Activated CD4-positive, alpha-beta T cell treated with anti-CD3 and anti-CD28 coated beads, Interleukin-2, Interleukin-6, amounts not matched to agents 100 ng/mL and 50 ng/mL, durations not matched to agents 16 hours and 8 hours (primary cell): ENCODE measurements around the gene GRID1.
"Not testable (repeated sequence)": the region's sequence is repeated elsewhere in the genome, so short reads cannot be mapped to it uniquely, and the experiment has no call there.

Source experiments
- DNase-seq: peaks from one replicate; pipeline ENCODE4 v3.0.0-alpha.2; 2020

Gene GRID1

DNA sequence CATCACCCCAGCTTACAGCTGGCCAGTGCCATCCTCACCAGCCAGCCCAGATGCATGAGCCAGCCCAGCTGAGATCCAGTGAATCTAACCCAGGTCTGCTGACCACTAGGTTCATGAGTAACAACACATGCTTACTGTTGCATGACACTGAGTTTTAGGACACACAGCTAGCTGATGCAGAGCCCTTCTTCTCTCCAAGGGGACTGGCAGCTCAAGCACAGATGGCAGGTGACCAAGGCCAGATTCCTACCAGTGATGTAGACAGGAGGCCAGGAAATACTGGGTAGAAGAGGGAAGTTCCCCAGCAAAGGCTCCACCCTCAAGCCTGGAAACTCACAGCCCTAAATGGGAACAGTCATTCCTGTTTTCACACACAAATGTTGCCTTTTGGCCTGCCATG lies 236.6 kb downstream of the GRID1 start:
- no peak for DNase-seq

DNA sequence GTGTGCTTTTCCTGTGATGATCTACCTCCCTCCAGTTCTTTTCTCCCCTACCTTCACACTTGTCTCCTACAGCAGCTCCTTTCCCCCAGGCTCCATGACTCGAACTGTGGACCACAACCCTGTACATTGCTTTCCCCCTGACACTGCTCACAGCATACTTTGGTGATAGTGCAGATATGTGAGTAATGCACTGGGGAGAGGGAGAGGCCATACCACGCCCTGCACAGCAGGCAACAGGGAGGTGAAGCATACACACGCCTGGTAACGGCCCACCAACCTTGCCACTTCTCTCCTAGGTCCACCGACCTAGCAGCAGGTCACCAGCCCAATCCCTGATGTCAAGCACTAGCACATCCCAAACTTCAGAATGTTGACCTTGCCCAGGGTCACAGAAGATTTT lies 238.2 kb downstream of the GRID1 start:
- DNase-seq, result no peak

DNA sequence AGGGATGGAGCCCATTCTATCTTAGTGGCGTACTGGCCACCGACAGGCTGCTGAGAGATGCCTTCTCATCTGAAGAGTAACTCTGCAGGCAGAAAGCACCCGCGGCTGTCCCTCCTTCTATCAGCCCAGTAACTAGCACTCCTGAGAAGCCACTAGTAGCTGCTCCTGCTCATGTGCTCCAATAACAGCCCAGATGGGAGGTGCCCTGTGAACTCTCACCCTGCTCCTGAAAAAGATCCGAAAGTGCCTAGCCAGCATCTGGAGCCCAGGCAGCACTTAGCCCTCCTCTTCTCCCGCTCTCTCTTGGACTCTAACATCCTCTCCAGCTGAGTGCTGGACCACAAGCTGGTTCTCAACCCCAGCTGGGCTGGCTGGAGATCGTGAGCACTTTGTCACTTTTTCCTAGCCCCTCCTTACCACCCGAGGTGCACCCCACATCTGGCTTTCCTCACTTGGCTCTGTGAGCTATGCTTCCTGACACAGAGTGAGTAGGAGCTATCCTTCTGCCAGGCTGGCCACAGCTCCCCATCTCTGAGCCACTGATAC lies 239.2 kb downstream of the GRID1 start:
- no peak for DNase-seq

DNA sequence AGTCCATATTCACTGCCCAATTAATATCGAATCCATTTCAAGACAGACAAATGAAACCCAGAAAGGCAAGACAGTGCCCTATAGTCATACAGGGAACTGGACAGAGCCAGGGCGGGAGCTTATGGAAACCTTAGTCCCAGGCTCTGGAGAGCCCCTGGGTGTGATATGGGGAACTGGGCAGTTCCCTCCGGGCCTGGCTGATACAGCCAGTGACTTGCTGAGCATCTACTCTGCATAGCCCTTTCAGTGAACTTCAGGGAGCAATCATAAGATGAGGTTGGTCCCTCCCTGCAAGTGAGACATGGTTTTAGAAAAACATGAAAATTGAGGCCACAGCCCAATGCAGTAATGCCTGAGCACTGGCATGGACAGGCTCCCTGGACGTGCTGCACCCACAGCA lies 241.9 kb downstream of the GRID1 start:
- DNase-seq, result no peak

DNA sequence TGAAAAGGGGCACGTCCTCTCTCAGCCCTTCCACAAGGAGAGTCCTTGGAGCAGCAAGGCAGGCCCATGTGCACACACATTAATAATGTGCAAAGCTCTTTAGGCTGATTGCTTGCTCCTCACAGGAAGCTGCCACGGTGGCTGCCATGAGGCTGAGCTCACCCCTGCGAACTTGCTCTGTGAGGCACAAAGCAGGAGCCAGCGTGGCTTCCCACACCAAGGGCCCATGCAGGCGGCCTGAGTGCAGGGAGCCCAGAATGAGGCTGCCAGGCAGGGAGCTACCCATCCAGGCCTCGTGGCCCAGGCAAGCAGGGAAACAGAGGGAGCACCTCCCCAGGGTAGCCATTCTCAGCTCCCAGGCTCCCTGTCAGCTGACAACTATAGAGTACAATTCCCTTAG lies 242.9 kb downstream of the GRID1 start:
- DNase-seq, result no peak

DNA sequence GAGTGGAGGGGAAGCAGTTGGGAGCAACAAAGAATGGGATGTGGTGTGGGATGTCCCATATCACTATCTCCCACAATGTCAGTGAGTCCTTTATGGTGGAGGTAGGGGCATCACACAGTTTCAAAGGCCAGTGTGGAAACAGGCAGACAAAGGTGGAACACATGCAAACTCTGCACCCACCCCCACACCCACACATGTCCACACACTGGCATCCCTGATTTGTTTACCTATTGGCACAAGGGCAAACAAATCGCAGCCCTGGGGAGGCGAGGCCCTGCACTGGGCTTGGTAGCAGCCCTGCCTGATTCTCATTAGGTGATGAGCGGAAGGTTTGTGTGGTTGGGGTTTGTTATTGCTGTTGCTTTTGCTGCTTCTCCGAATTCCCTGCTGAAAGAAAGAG lies 243.3 kb downstream of the GRID1 start:
- no peak for DNase-seq

DNA sequence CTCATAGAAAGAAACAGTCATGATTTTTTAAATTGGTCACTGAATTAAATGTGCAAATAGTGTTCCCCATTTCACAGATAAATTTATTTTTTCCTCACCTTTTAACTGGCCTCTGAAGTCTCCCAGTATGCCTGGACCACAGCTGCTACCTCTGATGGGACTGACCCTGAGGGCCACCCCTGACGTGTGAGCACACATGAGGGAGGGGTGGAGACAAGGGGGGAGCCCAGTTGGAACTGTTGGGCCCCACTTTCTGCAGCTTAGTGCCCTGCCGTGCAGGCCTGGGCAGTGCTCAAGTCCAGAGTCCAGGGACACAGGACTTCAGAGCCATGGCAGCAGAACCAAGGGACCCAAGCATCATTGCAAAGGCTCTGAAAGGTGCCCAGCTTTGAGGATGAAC lies 243.9 kb downstream of the GRID1 start:
- DNase-seq, result no peak

DNA sequence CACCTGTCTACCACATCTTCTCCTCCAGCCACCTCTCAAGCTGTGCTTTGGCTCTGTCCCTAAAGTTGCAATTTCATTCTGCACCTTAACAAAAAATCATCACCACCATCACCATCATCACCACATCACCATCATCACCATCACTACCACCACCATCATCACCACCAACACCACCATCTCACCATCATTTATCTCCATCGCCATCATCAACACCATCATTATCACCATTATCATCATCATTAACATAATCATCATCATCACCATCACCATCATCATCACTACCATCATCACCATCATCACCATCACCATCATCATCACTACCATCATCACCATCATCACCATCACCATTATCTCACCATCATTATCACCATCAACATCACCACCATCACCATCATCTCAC lies 245.4 kb downstream of the GRID1 start:
- no peak for DNase-seq

DNA sequence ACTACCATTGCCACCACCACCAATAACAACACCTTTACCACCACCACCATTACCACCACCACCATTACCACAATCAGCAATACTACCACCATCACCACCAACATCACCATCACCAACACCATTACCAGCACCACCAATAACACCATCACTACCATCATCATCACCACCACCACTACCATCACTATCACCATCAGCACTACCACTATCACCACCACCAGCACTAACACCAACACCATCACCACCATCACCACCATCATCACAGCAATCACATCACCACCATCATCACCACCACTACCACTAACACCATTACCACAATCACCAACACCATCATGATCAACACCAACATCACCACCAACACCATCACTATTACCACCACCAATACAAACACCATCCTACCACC lies 249.5 kb downstream of the GRID1 start:
- no peak for DNase-seq

DNA sequence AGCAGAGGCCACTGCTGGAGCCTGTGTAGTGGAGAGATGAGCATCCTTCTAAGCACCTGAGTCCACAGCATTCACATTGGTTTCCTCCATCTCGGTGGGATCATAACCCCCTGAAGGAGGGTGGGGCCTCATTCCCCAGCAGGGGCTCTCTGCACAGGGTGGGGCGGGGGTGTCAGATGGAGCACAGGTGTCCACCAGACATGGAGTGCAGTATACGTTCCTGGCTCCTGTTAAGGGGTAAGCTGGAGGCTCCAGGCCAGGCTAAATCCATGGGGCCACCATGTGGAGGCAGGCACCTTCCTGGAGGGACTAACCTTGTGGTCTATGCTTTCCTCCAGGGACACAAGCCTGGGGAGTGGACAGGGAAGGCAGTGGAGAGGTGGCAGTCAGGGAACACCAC lies 252.6 kb downstream of the GRID1 start:
- DNase-seq, result no peak

DNA sequence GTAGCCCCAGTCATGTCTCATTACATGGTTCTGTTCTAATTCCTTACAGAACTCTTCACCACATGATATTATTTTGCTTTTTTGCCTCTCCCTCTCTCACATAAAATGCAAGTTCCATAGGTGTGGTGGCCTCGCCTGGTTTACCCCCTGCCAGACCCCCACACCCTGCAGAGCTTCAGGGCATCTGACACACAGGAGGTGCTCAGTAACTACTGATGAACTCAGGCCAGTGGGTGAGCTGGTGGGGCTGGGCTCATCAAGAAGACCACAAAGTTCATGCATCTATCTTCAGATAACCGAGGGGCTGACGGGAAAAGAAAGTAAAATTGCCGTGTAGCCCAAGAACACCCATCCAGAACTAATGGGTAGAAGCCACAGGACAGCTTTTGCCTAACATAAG lies 253.1 kb downstream of the GRID1 start:
- DNase-seq, result no peak

DNA sequence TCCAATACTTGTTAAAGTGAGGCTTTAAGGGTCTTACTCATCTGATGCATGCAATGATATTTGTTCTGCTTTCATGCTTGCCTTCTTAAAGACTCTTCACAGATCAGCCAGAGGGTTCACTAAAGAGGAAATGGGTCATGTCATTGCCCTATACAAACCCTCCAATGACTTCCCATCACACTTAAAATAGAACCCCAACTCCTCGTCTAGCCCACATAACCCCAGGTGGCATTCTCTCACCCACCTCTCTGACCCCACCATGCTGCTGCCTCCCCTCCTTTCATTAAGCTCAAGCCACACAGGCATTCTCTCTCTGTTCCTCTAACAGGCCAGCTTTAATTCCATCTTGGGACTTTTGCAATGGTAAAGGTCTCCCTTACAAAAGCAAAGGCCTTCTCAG lies 253.6 kb downstream of the GRID1 start:
- DNase-seq, result no peak

DNA sequence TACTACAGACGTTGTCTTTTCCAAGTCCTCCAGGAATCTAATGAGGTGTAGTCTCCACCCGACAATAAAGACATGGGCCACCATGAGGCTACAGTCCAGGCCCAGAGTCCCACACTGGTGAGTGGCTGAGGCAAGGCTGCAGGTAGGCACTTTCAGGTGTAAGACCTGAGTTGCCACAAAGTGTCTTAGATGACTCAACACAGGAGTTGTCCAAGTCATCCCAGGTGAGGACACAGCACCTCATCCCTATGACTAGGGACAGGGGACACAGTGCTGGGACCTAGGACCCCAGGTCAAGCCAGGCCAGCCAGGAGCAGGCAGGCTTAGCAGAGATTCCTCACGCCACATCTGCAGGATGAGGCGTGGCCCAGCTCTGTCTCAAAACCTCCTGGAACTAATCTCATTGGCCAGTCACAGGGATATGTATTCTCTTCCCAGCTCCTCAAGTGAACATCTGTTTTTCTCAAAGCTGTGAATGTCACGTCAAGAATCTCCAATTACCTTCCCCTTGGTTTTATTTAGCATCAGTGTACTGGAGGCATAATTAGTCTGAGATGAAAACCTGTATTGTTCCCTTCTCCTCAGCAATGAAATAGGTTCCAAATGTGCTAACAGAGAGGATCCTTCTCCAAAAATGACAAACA lies 254.6 kb downstream of the GRID1 start:
- DNase-seq, result no peak

DNA sequence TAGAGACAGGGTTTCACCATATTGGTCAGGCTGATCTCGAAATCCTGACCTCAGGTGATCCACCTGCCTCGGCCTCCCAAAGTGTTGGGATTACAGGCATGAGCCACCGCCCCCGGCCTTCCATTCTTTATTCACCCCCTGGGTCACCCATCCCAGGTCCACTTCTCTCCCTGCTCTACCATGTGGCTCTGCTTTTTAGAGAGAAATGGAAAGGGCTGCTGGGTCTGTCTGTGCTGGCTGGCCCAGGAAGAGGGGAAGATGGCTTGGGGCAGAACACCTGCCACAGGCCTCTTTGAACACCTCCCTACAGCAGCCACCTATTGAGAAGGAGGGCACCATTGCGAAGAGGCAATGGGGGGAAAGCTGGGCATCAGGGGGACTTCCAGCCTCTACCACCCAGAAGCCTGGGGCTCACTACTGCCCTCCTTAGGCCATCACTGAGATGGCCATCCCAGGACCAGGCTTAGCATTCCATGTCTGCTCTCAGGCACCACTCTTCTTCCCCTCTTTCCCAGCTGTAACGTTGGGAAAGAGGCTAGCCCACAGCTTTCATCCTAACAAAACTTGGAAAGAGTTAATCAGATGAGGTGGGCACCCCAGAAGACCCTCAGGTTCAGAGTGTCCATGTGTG lies 256.3 kb downstream of the GRID1 start:
- no peak for DNase-seq

DNA sequence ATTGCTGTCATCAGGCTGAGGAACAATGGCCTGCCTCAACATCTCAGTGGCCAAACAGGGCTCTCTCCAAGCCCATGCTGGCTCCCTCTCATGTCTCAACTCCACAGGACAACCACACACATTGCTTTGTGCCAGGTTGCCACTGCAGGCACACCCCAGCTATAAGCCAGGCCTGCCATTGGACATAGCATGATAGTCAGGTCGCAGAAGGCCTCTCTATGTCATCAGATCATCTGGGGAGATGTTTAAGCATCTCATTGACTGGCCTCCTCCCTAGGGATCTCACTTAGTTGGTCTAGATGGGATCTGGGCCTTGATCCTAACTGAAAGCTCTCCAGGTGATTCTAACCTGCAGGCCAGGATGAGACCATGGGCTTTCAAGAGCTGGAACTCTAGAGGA lies 257.2 kb downstream of the GRID1 start:
- DNase-seq, result no peak

DNA sequence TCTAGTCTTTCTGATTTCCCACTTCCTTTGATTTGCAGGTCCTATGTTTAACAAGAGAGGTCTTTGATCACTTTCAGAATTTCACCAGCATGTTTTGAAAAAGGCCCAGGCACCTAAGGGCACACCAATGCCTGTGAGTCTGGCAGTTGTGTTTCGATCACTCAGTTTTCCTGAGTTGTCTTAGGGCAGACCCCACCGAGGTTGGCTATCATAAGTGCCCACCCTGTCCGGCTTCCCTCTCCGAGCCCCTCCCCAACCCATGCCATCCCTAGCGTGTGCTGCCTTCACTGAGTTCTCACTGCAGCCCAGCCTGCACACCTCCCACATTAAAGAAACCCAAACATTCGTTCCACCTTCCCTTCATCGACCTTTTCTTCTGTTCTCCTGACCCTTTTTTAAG lies 257.9 kb downstream of the GRID1 start:
- no peak for DNase-seq

DNA sequence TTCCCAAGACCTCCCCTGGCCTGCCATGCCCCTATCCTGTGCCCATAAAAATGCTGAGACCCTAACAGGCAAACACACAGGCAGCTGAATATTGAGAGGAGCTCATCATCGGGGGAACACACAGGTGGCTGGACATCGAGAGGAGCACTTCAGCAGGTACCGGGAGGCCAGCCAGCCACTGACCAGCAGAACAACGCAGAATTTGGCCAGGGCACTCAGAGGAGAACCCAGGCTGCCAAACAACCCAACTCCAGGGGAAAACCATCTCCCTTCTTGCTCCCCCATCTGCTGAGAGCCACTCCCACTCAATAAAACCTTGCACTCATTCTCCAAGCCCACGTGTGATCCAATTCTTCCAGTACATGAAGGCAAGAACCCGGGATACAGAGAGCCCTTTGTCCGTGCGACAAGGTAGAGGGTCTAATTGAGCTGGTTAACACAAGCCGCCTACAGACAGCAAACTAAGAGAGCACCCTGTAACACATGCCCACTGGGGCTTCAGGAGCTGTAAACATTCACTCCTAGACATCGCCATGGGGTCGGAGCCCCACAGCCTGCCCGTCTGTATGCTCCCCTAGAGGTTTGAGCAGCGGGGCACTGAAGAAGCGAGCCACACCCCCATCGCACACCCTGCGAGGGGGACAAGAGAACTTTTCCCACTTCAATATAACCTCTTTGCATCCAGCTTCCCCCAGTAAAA lies 258.8 kb downstream of the GRID1 start:
- not testable (repeated sequence) for DNase-seq

DNA sequence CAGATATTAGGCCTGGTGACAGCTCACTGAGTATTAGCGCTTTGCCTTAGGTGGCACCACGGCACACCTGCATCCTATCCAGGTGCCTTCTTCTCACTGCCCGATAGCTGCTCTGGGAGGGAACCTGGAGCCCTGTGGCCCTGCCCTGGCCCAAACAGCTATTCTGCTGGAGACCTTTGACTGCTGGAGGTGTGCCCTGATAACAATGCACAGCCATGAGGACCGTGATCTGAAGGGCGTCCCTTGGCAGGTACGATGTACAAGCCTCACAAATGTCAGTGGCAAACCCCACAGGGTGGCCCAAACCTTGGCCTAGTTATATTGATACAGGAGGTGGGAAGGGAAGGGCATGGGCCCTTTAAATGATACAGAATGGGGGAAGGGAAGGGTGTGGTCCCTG lies 259.5 kb downstream of the GRID1 start:
- no peak for DNase-seq

DNA sequence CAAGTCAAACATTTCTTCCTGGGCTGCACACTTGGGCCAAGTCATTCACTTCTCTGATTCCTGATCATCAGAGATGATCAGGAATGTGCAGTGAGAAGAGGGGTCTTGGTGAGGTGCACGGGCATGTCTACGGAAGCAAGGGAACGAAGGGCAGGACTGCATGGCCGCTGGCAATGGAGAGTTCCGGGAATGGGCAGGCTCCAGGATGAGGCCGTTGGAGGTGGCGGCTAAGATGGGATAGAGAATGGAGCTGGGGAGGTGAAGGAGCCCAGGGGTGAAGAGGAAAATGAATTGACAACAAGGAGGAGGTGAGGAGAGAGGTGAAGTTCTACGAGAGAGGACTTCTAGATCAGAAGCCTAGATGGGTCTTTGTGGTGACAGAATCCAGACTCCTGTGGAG lies 260.0 kb downstream of the GRID1 start:
- DNase-seq, result no peak

DNA sequence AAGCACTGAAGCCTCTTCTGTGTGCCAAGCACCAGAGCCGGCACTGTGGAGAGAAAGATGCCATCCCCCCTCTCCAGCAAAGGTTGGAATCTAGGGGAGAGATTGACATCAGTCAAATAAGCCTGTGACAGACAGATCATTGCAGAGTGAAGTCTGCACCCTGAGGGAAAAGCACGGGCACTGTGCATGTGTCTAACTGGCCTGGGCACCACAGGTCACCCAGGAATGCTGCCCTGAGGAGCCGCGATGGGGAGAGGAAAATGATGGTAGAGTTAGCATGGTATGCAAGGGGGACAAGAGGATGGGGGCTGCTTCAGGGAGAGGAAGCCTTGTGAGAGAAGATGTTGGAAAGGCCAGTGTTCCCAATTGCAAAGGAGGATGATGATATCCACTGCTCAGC lies 261.0 kb downstream of the GRID1 start:
- DNase-seq, result no peak

DNA sequence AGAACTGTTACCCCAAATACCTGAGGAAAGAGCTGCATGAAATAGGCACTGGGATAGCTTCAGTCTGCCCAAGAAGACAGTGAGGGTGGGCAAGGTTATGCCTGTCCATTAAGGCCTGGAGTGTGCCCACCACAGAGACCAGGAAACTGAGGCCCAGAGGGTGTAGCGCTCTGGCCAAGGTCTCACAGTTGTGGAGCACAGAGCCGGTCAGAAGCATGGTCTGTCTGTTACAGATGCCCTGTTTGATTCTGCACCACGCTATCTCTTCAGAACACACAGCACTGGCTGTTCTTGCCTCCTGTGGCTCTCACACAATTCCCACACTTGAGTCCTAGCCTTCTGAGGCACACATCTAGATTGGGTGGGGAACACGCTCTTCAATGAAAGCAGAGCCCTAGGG lies 261.4 kb downstream of the GRID1 start:
- DNase-seq, result no peak

DNA sequence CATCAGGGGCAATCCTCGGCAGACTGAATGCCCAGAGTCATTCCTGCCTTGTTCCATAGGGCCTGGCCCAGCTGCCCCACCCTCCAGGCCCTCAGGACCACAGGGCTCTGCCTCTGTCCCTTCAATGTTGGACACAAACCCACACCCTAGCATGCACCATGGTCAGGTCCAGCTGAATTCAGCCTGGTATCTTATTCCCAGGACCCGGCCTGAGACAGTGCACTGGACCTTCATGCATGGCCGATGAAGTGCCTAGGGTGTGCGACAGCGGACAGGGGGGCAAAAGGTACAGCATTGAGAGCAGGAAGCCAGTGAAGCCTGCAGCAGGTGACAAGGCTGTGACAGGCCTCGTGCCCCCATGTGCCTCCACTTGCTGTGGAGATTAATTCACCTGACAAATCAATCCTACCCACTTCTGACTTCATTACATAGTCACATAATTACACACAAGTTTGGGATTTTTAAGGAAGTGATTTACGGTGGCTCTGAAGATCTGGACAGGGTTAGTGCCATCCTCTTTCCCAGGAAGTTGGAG lies 261.9 kb downstream of the GRID1 start:
- DNase-seq, result no peak

DNA sequence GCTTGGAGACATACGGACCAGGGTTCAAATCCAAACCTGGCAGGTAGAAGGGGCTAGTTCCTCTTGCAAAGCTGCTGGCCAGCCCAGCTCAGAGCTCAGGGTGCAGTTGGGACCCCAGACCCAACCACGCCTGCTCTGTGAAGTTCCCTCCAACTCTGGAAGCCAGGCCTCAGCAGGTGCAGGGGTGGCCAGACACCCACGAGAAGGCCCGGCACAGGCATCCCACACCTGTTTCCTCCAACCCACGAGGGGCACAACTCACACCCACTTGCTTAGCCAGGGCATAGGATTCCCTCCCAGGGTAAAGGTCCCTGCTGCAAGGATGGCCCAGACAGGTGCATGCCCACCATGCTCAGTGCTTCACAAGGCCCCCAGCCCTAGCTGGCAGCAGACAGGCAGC lies 262.4 kb downstream of the GRID1 start:
- no peak for DNase-seq
